ENCODE data around the gene SLCO1A2. TPM values are rescaled to one million over a fixed set of nuclear protein-coding genes. Genes with fewer than 3 reads are reported as not detected.

SLCO1A2 gene
- total and polyA plus RNA-seq, 7 donors, result 0.01 TPM; not detected in 6

GRCh38 chr12:21340403-21340802, 5.7 kb upstream of the SLCO1A2 start:
- ATAC-seq (no peak), DNase-seq (no peak)
- H3K36me3 ChIP-seq (ENCODE audit: insufficient read depth in 1 of 2, low read depth in 1 of 2), result no peaks in the 10 kb centered on the region
- no peaks in the 10 kb centered on the region for H3K4me1 ChIP-seq
- no peaks in the 10 kb centered on the region for H3K9me3 ChIP-seq
- H3K4me3 ChIP-seq, result no peak overlapping the region
- 78 to 81% (median 79%) methylated on average over 6 of the region's 6 CpGs for WGBS, 3 donors
- no peak overlapping the region for H3K27ac ChIP-seq
- no peak for TF ChIP-seq CTCF (IDR thresholded peaks at IDR 0.05)
- intact Hi-C loops (cut with DNase I), result no loop called here
- H3K27me3 ChIP-seq (ENCODE audit: insufficient read depth in 3 of 3, low read length in 2 of 3), result no peaks in the 10 kb centered on the region

GRCh38 chr12:21339921-21340320, 5.2 kb upstream of the SLCO1A2 start:
- Histone ChIP-seq H3K4me3 (no peak overlapping the region), H3K4me1 (no peaks in the 10 kb centered on the region), H3K27ac (no peak overlapping the region), H3K36me3 (ENCODE audit: insufficient read depth in 1 of 2, low read depth in 1 of 2) (no peaks in the 10 kb centered on the region), H3K27me3 (ENCODE audit: insufficient read depth in 3 of 3, low read length in 2 of 3) (no peaks in the 10 kb centered on the region), H3K9me3 (no peaks in the 10 kb centered on the region)
- intact Hi-C loops (cut with DNase I), result no loop called here
- ATAC-seq, result no peak
- no peak for TF ChIP-seq CTCF (IDR thresholded peaks at IDR 0.05)
- no peak for DNase-seq
- 89 to 93% (median 93%) methylated on average over 1 of the region's 1 CpG for WGBS, 3 donors

- H3K4me3 ChIP-seq, result no peak overlapping the region
- DNase-seq (no peak), ATAC-seq (no peak)
- no peak for TF ChIP-seq CTCF (IDR thresholded peaks at IDR 0.05)
- WGBS, 3 donors, result 73 to 76% (median 76%) methylated on average over 6 of the region's 6 CpGs
- no peaks in the 10 kb centered on the region for H3K27me3 ChIP-seq (ENCODE audit: insufficient read depth in 3 of 3, low read length in 2 of 3)
- no peaks in the 10 kb centered on the region for H3K9me3 ChIP-seq
- no peaks in the 10 kb centered on the region for H3K4me1 ChIP-seq
- H3K36me3 ChIP-seq (ENCODE audit: insufficient read depth in 1 of 2, low read depth in 1 of 2), result no peaks in the 10 kb centered on the region
- intact Hi-C loops (cut with DNase I), result no loop called here
- H3K27ac ChIP-seq, result no peak overlapping the region
Observed at GRCh38 chr12:21337959-21338744, 3.4 kb upstream of the SLCO1A2 start.

GRCh38 chr12:21337453-21337852, 2.7 kb upstream of the SLCO1A2 start:
- no peak overlapping the region for H3K27ac ChIP-seq
- no peaks in the 10 kb centered on the region for H3K4me1 ChIP-seq
- no peak overlapping the region for H3K4me3 ChIP-seq
- DNase-seq (no peak), ATAC-seq (no peak)
- H3K27me3 ChIP-seq (ENCODE audit: insufficient read depth in 3 of 3, low read length in 2 of 3), result no peaks in the 10 kb centered on the region
- no peak for TF ChIP-seq CTCF (IDR thresholded peaks at IDR 0.05)
- H3K9me3 ChIP-seq, result no peaks in the 10 kb centered on the region
- H3K36me3 ChIP-seq (ENCODE audit: insufficient read depth in 1 of 2, low read depth in 1 of 2), result no peaks in the 10 kb centered on the region
- intact Hi-C loops (cut with DNase I), result no loop called here

- H3K27ac ChIP-seq, result no peak overlapping the region
- ATAC-seq, result no peak
- intact Hi-C loops (cut with DNase I), result no loop called here
Observed at GRCh38 chr12:21336656-21337055, 1.9 kb upstream of the SLCO1A2 start.

More at GRCh38 chr12:21336656-21337055, 1.9 kb upstream of the SLCO1A2 start:
- no peaks in the 10 kb centered on the region for H3K4me1 ChIP-seq
- TF ChIP-seq CTCF (IDR thresholded peaks at IDR 0.05), result no peak
- H3K27me3 ChIP-seq (ENCODE audit: insufficient read depth in 3 of 3, low read length in 2 of 3), result no peaks in the 10 kb centered on the region
- H3K4me3 ChIP-seq, result no peak overlapping the region
- 17 to 28% (median 21%) methylated on average over 5 of the region's 5 CpGs for WGBS, 3 donors
- no peaks in the 10 kb centered on the region for H3K9me3 ChIP-seq
- no peaks in the 10 kb centered on the region for H3K36me3 ChIP-seq (ENCODE audit: insufficient read depth in 1 of 2, low read depth in 1 of 2)
- no peak for DNase-seq
